Glutamatergic neuron (in vitro differentiated cells): ENCODE results near the gene GLIPR1. TPM values are rescaled to one million over a fixed set of nuclear protein-coding genes. Genes with fewer than 3 reads are reported as not detected.

Experiments
- DNase-seq: peaks from one replicate; pipeline ENCODE4 v3.0.0; 2022
- H3K27ac Mint-ChIP-seq: one replicate; pipeline ENCODE4 v1.8.0; 2020; ENCODE audit warnings: mild to moderate bottlenecking, mixed read lengths, inconsistent platforms; ENCODE audit not compliant: unreplicated experiment
- H3K27me3 Mint-ChIP-seq: one replicate; pipeline ENCODE4 v1.8.0; 2020; ENCODE audit warnings: mild to moderate bottlenecking, moderate library complexity, mixed read lengths, inconsistent platforms; ENCODE audit not compliant: unreplicated experiment
- H3K36me3 Mint-ChIP-seq: one replicate; pipeline ENCODE4 v1.8.0; 2020; ENCODE audit warnings: mild to moderate bottlenecking, mixed read lengths, inconsistent platforms; ENCODE audit not compliant: unreplicated experiment
- H3K4me1 Mint-ChIP-seq: one replicate; pipeline ENCODE4 v1.8.0; 2020; ENCODE audit warnings: mild to moderate bottlenecking, low read depth, mixed read lengths, inconsistent platforms; ENCODE audit not compliant: unreplicated experiment
- H3K4me3 Mint-ChIP-seq: one replicate; pipeline ENCODE4 v1.8.0; 2020; ENCODE audit warnings: mild to moderate bottlenecking, mixed read lengths, inconsistent platforms; ENCODE audit not compliant: unreplicated experiment
- H3K9me3 Mint-ChIP-seq: one replicate; pipeline ENCODE4 v1.8.0; 2020; ENCODE audit warnings: mild to moderate bottlenecking, moderate library complexity, mixed read lengths, inconsistent platforms; ENCODE audit not compliant: unreplicated experiment
- CTCF ChIP-seq: fragments of 200-600 bp; sonication (generic); IDR thresholded peaks from one replicate; pipeline ENCODE4 v1.5.0; 2021; ENCODE audit not compliant: partially characterized antibody, unreplicated experiment
- total RNA-seq: library from RNA; stranded (reverse); fragmentation: NEBNext Ultra II Directional; extraction: Animal tissue kit (Norgen Biotek cat#: 25700); gene quantifications from one replicate; pipeline ENCODE4 v1.2.1, GENCODE V29; 2021; ENCODE audit not compliant: unreplicated experiment

Gene GLIPR1
- total RNA-seq, 1 donor from 2014 or later, result 0.25 TPM

DNA sequence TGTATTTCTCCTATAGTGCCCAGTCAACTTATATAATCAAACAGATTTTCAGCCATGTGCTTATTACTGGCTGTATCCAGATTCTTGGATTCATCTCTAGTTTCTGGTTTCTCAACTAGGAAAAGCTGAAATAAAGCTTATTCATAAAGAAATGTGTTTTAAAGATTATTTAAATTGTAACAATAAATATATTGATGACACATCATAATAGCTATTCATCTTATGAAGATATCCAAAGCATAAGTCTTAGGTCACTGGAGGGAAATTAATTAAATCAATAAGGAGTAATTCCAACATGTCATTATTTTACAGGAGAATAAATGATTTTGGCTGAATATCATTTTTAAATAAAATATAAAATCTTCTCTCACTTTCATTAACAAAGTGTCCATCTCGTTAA is 63.0 kb downstream of the GLIPR1 start:
- H3K4me3 Mint-ChIP-seq, result no peak overlapping the region
- no peaks in the 10 kb centered on the region for H3K27me3 Mint-ChIP-seq
- H3K9me3 Mint-ChIP-seq, result no peaks in the 10 kb centered on the region
- no peak for DNase-seq
- H3K27ac Mint-ChIP-seq, result no peak overlapping the region
- peaks cover 2% of the 10 kb centered on the region for H3K4me1 Mint-ChIP-seq
- no peaks in the 10 kb centered on the region for H3K36me3 Mint-ChIP-seq
- no peak for TF ChIP-seq CTCF

DNA sequence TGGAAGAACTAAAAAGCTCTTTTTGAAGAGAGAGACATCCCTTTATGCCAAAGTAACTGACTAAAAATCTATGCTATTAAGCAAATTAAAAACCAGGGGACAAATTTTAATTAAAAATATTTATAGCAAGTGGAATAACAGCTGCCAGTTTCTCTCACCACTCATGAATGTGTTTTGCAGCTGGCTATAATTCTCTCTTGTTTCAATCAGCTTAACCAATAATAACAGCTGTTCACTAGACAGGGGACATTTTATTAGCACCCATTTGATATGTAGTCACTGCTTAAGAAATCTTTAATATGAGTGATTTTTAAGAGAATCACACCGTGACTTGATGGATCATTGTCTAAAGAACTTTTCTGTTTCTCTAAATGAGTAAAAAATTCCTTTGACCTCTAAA is 65.1 kb downstream of the GLIPR1 start:
- DNase-seq, result no peak
- Mint-ChIP-seq H3K4me1 (peaks cover 1% of the 10 kb centered on the region), H3K27ac (no peak overlapping the region), H3K36me3 (no peaks in the 10 kb centered on the region), H3K9me3 (no peaks in the 10 kb centered on the region), H3K4me3 (no peak overlapping the region), H3K27me3 (no peaks in the 10 kb centered on the region)
- no peak for TF ChIP-seq CTCF

GRCh38 chr12:75548879-75549278 is 68.3 kb downstream of the GLIPR1 start:
- H3K36me3 Mint-ChIP-seq, result no peaks in the 10 kb centered on the region
- peaks cover 9% of the 10 kb centered on the region for H3K4me1 Mint-ChIP-seq
- no peak overlapping the region for H3K4me3 Mint-ChIP-seq

GRCh38 chr12:75549989-75550388 is 69.4 kb downstream of the GLIPR1 start:
- no peak overlapping the region for H3K27ac Mint-ChIP-seq
- peaks cover 16% of the 10 kb centered on the region for H3K4me1 Mint-ChIP-seq

More at GRCh38 chr12:75548879-75549278, 68.3 kb downstream of the GLIPR1 start:
- no peak for DNase-seq
- Mint-ChIP-seq H3K27ac (no peak overlapping the region), H3K27me3 (no peaks in the 10 kb centered on the region), H3K9me3 (no peaks in the 10 kb centered on the region)
- no peak for TF ChIP-seq CTCF

More at GRCh38 chr12:75549989-75550388, 69.4 kb downstream of the GLIPR1 start:
- H3K36me3 Mint-ChIP-seq, result no peaks in the 10 kb centered on the region
- no peaks in the 10 kb centered on the region for H3K27me3 Mint-ChIP-seq
- H3K4me3 Mint-ChIP-seq, result no peak overlapping the region
- TF ChIP-seq CTCF, result no peak
- DNase-seq, result no peak
- H3K9me3 Mint-ChIP-seq, result no peaks in the 10 kb centered on the region
